Neural progenitor cell (in vitro differentiated cells): ENCODE results near the gene PABPC3.

Experiments used
- EZH2 ChIP-seq: fragments of 200-600 bp; sonication (generic); IDR thresholded peaks from 2 replicates; pipeline ENCODE4 v1.6.1; 2017; ENCODE audit warnings: antibody characterized with exemption, mild to moderate bottlenecking, moderate library complexity
- EZH2phosphoT487 ChIP-seq: fragments of 200-600 bp; sonication (generic); IDR thresholded peaks from 2 replicates; pipeline ENCODE4 v1.6.1; 2017; ENCODE audit warnings: antibody characterized with exemption
- TF ChIP-seq, protein P1 (sequence below): fragments of 200-600 bp; sonication (generic); IDR thresholded peaks from 2 replicates; pipeline ENCODE4 v1.5.1; 2017; ENCODE audit warnings: antibody characterized with exemption, mild to moderate bottlenecking

DNA sequence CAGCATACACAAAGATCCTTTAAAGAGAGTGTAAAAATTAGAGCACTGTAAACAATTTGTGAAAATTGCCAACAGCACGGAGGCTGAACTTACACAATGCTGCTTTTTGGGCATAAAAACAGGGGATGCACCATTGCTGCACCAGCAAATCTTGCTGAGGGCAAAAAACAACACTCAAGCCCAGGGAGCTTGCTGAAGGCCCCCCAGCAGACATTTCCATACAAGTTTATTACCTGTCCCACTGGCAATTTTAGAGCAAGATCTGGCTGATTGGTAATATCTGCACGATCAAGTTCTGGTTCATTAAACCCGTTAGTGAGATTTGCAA lies 41.8 kb downstream of the PABPC3 start:
- TF ChIP-seq EZH2 (no peak), EZH2phosphoT487 (no peak)
- TF ChIP-seq, protein P1, sequence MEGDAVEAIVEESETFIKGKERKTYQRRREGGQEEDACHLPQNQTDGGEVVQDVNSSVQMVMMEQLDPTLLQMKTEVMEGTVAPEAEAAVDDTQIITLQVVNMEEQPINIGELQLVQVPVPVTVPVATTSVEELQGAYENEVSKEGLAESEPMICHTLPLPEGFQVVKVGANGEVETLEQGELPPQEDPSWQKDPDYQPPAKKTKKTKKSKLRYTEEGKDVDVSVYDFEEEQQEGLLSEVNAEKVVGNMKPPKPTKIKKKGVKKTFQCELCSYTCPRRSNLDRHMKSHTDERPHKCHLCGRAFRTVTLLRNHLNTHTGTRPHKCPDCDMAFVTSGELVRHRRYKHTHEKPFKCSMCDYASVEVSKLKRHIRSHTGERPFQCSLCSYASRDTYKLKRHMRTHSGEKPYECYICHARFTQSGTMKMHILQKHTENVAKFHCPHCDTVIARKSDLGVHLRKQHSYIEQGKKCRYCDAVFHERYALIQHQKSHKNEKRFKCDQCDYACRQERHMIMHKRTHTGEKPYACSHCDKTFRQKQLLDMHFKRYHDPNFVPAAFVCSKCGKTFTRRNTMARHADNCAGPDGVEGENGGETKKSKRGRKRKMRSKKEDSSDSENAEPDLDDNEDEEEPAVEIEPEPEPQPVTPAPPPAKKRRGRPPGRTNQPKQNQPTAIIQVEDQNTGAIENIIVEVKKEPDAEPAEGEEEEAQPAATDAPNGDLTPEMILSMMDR, result no peak
